ENCODE results near the gene LRRC8C. TPM values are rescaled to one million over a fixed set of nuclear protein-coding genes. Genes with fewer than 3 reads are reported as not detected.

The LRRC8C gene
- 8.5 and 9.8 TPM in 2 replicates for total RNA-seq

DNA sequence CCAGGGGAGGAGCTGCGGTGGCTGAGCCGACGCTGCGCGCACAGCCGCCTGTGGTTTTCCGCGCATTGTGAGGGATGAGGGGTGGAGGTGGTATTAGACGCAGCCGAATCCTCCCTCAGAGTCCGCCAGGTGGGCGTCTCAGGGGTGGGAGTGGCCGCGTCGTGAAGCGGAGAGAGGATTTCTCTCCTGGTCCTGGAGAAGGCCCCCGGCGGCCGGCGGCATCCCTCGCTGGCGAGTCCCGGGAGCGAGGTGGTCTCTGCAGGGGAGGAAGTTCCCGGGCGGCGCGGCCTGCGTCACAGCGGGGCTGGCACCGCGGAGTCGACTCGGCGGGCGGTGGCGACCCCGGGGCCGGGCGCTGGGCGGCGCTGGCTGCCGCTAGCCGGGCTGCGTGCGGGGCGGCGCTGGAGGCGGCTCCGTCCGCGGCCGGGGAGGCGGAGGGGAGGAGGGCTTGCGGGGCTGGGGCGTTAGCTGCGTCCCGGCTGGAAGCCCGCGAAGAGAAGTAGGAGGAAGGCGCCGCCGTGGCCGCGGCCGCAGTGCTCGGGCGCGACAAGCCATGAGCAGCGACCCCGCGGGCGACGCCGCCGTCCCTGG lies at the start of gene LRRC8C:
TSS of gene LRRC8C (plus strand) at position 464 of the 591 bp plus-strand sequence. CDS start 53,354 bp downstream, outside the sequence.
- TF ChIP-seq, protein P1, sequence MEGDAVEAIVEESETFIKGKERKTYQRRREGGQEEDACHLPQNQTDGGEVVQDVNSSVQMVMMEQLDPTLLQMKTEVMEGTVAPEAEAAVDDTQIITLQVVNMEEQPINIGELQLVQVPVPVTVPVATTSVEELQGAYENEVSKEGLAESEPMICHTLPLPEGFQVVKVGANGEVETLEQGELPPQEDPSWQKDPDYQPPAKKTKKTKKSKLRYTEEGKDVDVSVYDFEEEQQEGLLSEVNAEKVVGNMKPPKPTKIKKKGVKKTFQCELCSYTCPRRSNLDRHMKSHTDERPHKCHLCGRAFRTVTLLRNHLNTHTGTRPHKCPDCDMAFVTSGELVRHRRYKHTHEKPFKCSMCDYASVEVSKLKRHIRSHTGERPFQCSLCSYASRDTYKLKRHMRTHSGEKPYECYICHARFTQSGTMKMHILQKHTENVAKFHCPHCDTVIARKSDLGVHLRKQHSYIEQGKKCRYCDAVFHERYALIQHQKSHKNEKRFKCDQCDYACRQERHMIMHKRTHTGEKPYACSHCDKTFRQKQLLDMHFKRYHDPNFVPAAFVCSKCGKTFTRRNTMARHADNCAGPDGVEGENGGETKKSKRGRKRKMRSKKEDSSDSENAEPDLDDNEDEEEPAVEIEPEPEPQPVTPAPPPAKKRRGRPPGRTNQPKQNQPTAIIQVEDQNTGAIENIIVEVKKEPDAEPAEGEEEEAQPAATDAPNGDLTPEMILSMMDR (conservative IDR thresholded peaks at IDR 0.05; ENCODE audit: low read depth, low read length): peak; percentile 14
- peak within 1 kb of the TSS; percentile 71 for H3K4me3 ChIP-seq (ENCODE audit: low read depth, low read length)
- no peak for DNase-seq (ENCODE audit: low read depth)

DNA sequence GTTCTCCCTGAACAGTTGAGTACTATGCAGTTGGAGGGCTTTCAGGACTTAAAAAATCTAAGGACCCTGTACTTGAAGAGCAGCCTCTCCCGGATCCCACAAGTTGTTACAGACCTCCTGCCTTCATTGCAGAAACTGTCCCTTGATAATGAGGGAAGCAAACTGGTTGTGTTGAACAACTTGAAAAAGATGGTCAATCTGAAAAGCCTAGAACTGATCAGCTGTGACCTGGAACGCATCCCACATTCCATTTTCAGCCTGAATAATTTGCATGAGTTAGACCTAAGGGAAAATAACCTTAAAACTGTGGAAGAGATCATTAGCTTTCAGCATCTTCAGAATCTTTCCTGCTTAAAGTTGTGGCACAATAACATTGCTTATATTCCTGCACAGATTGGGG lies 48.7 kb upstream of the LRRC8C start:
- H3K4me3 ChIP-seq (ENCODE audit: low read depth, low read length): no peak overlapping the region
- no peak for DNase-seq (ENCODE audit: low read depth)
- TF ChIP-seq, protein P1 (conservative IDR thresholded peaks at IDR 0.05; ENCODE audit: low read depth, low read length): no peak

DNA sequence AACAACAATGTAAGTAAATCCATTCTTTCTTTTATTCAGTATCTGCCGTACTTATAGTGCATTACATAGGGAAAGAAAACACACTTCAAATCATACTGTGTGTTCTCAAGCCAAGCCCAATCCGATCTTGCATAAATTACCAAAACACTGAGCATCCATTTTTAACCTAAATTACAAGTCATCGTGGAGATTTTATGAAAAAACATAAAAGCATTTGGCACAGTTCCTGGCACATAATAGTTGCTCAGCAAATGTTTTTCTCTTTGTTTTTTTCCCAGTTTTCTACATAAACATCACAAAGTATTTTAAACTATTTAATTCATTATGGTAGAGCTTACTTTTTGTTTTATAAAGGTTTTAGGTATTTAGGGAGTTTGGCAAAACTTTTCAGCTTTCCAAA lies 48.1 kb upstream of the LRRC8C start:
- H3K4me3 ChIP-seq (ENCODE audit: low read depth, low read length): no peak overlapping the region
- no peak for DNase-seq (ENCODE audit: low read depth)
- TF ChIP-seq, protein P1 (conservative IDR thresholded peaks at IDR 0.05; ENCODE audit: low read depth, low read length): no peak

DNA sequence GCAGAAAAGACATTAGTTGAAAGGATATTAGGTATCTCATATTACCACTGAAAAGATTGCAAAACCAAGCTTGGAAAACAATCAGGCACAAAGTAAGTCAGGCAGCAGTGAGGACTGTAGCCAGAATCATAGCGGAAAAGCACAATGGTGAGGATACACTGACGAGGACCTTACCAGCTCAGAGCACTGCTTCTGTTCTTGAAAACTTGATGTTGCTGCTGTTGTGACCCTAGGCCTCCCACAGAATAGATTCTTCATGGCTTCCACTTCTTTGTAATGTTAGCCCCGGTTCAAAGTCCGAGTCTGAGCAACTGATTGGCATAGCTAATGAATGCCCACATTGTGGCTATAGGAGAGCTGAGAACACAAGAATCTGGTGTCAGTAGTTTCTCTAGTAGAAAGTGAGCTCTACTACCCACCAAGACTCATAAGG lies 45.2 kb upstream of the LRRC8C start:
- TF ChIP-seq, protein P1 (conservative IDR thresholded peaks at IDR 0.05; ENCODE audit: low read depth, low read length): no peak
- DNase-seq (ENCODE audit: low read depth): peak; percentile 47
- H3K4me3 ChIP-seq (ENCODE audit: low read depth, low read length): no peak overlapping the region

DNA sequence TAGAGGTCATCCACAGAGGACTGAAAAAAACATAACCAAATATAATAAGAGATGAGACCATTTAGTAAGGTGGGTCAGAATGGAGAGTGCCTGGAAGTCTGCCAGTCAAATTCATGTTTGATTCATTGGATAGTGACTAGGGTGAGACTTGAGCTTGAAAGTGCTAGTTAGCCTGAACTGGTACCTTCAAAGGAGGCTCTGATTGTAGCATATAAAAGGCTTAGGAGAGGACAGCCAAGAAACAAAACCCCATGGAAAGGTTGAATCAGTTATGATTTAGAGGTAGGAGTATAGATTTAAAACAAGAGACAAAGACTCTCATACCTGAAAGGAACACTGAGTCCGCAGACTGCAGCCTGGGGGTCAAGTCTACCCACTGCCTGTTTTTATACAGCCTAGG lies 44.4 kb upstream of the LRRC8C start:
- no peak for DNase-seq (ENCODE audit: low read depth)
- H3K4me3 ChIP-seq (ENCODE audit: low read depth, low read length): no peak overlapping the region
- TF ChIP-seq, protein P1 (conservative IDR thresholded peaks at IDR 0.05; ENCODE audit: low read depth, low read length): no peak

DNA sequence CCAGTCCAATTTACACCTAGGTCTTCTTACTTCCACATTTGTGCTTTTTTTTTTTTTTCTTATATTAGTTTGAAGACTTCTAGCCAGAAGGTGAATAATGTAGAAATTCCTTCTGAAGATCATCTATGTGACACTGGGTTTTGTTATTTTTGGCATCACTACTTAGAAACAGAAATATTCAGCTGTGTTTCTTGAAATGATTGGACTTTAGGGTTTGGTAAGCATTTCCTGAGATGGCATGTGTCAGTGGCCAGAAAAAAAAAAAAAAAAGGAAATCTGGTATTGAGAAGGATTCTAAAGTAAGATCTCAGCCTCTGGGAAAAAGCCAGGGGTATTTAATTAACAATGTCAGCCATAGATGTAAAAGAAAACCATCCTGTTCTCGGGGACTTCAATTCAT lies 43.4 kb upstream of the LRRC8C start:
- no peak overlapping the region for H3K4me3 ChIP-seq (ENCODE audit: low read depth, low read length)
- no peak for DNase-seq (ENCODE audit: low read depth)
- TF ChIP-seq, protein P1 (conservative IDR thresholded peaks at IDR 0.05; ENCODE audit: low read depth, low read length): no peak

Data from epithelial cell of proximal tubule (primary cell).